SK-N-SH (cell line): ENCODE results near the gene SMS.

Experiments
- CTCF ChIP-seq: fragments of 200-600 bp; sonication (generic); IDR thresholded peaks from 2 replicates; pipeline ENCODE4 v1.6.1; 2017; ENCODE audit warnings: antibody characterized with exemption, mild to moderate bottlenecking, moderate library complexity
- EP300 ChIP-seq, 2 experiments: IDR thresholded peaks; 2 replicates each; pipeline versions ENCODE4 v1.4.0 to v1.6.1; 2012; ENCODE audit warnings: borderline replicate concordance in 1 of 2, low read depth in 1 of 2, low read length in 1 of 2
- EZH2phosphoT487 ChIP-seq: fragments of 200-600 bp; sonication (generic); IDR thresholded peaks from 2 replicates; pipeline ENCODE4 v1.6.1; 2017; ENCODE audit warnings: low read depth, mixed run types, mild to moderate bottlenecking, antibody characterized with exemption, moderate library complexity, borderline replicate concordance
- FOSL2 ChIP-seq: IDR thresholded peaks from 2 replicates; pipeline ENCODE4 v1.4.0; 2012; ENCODE audit warnings: low read depth, mild to moderate bottlenecking, moderate library complexity, borderline replicate concordance
- MAX ChIP-seq: IDR thresholded peaks from 2 replicates; pipeline ENCODE4 v1.4.0; 2012; ENCODE audit warnings: low read depth
- MXI1 ChIP-seq: IDR thresholded peaks from 2 replicates; pipeline ENCODE4 v1.6.1; 2012; ENCODE audit warnings: mild to moderate bottlenecking, low read depth, low read length, improper control_type of control experiment
- PBX3 ChIP-seq: IDR thresholded peaks from 2 replicates; pipeline ENCODE4; 2012
- POLR2AphosphoS5 ChIP-seq: IDR thresholded peaks from 2 replicates; pipeline ENCODE4 v1.6.1; 2012; ENCODE audit warnings: low read depth, low read length
- RCOR1 ChIP-seq: fragments of 150-350 bp; IDR thresholded peaks from 2 replicates; pipeline ENCODE4 v1.6.1; 2017; ENCODE audit warnings: antibody characterized with exemption, low read length
- RFX5 ChIP-seq: IDR thresholded peaks from 2 replicates; pipeline ENCODE4 v1.6.1; 2012; ENCODE audit warnings: mild to moderate bottlenecking, improper control_type of control experiment, low read length
- TEAD4 ChIP-seq: IDR thresholded peaks from 2 replicates; pipeline ENCODE4 v1.4.0; 2012; ENCODE audit warnings: mild to moderate bottlenecking, borderline replicate concordance; ENCODE audit not compliant: insufficient read depth
- YY1 ChIP-seq: IDR thresholded peaks from 2 replicates; pipeline ENCODE4 v1.4.0; 2012; ENCODE audit warnings: low read depth, mild to moderate bottlenecking
- TF ChIP-seq, protein P1 (sequence below): fragments of 150-350 bp; IDR thresholded peaks from 2 replicates; pipeline ENCODE4 v1.6.1; 2016; ENCODE audit warnings: mild to moderate bottlenecking, low read depth, low read length

GRCh38 chrX:21943460-21944135 lies 3.1 kb downstream of the SMS start:
- TF ChIP-seq MAX, result no peak
- no peak for TF ChIP-seq CTCF
- TF ChIP-seq RCOR1, result no peak
- no peak for TF ChIP-seq YY1
- TF ChIP-seq MXI1, result no peak
- TF ChIP-seq PBX3, result peak; percentile 95
- peak; percentile 64; the same call in 1 of the 2 replicates for TF ChIP-seq POLR2AphosphoS5
- TF ChIP-seq FOSL2, result peak; percentile 92
- no peak for TF ChIP-seq EZH2phosphoT487
- TF ChIP-seq, protein P1, sequence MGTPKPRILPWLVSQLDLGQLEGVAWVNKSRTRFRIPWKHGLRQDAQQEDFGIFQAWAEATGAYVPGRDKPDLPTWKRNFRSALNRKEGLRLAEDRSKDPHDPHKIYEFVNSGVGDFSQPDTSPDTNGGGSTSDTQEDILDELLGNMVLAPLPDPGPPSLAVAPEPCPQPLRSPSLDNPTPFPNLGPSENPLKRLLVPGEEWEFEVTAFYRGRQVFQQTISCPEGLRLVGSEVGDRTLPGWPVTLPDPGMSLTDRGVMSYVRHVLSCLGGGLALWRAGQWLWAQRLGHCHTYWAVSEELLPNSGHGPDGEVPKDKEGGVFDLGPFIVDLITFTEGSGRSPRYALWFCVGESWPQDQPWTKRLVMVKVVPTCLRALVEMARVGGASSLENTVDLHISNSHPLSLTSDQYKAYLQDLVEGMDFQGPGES, result no peak
- peak; percentile 17 to 86; a peak in 2 of 4 replicates for TF ChIP-seq EP300 (IDR thresholded peaks at IDR 0.05; ENCODE audit: borderline replicate concordance in 1 of 2, low read depth in 1 of 2, low read length in 1 of 2)
- 0 out of 2 replicates have a peak, but pooled peaks have one; percentile 72 for TF ChIP-seq TEAD4
- no peak for TF ChIP-seq RFX5
